NCI-H2107 treated with DMSO at 0.1 percent for 48 hours (cell line): ENCODE data around the gene OR8B12.
"Not testable (repeated sequence)": the region's sequence is repeated elsewhere in the genome, so short reads cannot be mapped to it uniquely, and the experiment has no call there.

Source experiments
- DNase-seq: peaks from one replicate; lab custom pipeline; 2025; ENCODE audit not compliant: unreplicated experiment; lab: John Stamatoyannopoulos, UW

OR8B12 gene

GRCh38 chr11:124533626-124534025 is 9.8 kb downstream of the OR8B12 start:
- DNase-seq, result no peak

GRCh38 chr11:124520550-124520854 is 23.0 kb downstream of the OR8B12 start:
- no peak for DNase-seq

- DNase-seq, result no peak
These were observed 23.5 kb downstream of the OR8B12 start for GRCh38 chr11:124519850-124520549.

GRCh38 chr11:124518989-124519451 is 24.4 kb downstream of the OR8B12 start:
- no peak for DNase-seq

- DNase-seq, result no peak
These were observed 26.1 kb downstream of the OR8B12 start for GRCh38 chr11:124517314-124517713.

- DNase-seq, result not testable (repeated sequence)
These were observed 28.8 kb downstream of the OR8B12 start for GRCh38 chr11:124514675-124515074.

GRCh38 chr11:124514131-124514530 is 29.3 kb downstream of the OR8B12 start:
- no peak for DNase-seq

GRCh38 chr11:124511745-124512144 is 31.7 kb downstream of the OR8B12 start:
- no peak for DNase-seq

GRCh38 chr11:124510279-124510678 is 33.2 kb downstream of the OR8B12 start:
- no peak for DNase-seq

- DNase-seq, result no peak
These were observed 43.7 kb downstream of the OR8B12 start for GRCh38 chr11:124499711-124500110.

- DNase-seq, result no peak
These were observed 50.3 kb downstream of the OR8B12 start for GRCh38 chr11:124493016-124493655.
